Fibroblast of mammary gland (primary cell): ENCODE measurements around the gene PRDM16.

Experiments used
- DNase-seq: peaks from one replicate; pipeline ENCODE4 v3.0.0-alpha.2; 2010; ENCODE audit warnings: low read depth
- H3K4me3 ChIP-seq: 2 replicates; pipeline ENCODE4 v1.5.1; 2011; ENCODE audit warnings: low read depth, mild to moderate bottlenecking, low read length, moderate library complexity; ENCODE audit not compliant: control insufficient read depth
- CTCF ChIP-seq: conservative IDR thresholded peaks from 2 replicates; pipeline ENCODE4 v1.5.1; 2011; ENCODE audit warnings: low read depth, low read length, inconsistent platforms; ENCODE audit not compliant: control insufficient read depth, insufficient read depth

Gene PRDM16

DNA sequence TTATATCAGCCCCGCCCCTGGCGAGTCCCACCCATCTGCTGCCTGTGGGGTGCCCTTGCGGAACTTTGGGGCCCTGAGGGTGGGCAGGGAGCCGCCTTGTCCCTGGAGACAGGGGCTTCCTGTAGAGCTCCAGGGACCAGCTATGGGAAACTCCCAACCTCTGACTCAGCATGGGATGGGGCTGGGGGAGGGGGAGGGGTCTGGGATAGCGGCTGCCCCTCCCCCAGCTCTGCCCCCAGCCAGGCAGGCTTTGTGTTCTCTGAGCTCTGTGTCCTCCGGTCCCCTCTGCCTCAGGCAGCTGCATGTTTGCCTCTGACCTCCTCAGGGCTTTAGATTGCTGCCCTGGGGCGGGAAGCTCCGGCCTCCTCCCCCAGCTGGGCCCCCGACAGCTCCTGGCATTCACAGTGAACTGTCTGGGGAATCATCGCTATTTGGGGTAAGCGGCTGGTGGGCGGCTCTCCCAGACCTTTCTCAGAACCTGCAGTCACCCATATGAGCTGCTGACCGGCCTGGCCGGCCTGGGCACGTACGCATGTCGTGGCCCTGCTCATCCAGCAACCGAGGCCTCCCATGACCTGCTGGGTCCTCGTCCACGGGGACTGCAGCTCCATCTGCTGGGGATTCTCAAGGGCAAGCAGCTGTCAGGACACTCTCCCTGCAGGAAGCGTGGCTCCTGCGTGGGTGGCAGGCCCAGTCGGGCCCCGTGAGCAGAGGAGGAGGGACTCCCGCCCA is 402.5 kb downstream of the PRDM16 start:
- no peak overlapping the region for H3K4me3 ChIP-seq
- peak; percentile 22 for TF ChIP-seq CTCF
- DNase-seq: peak; percentile 57

- DNase-seq: no peak
- TF ChIP-seq CTCF: no peak
Measured at GRCh38 chr1:3472088-3472850, 403.3 kb downstream of the PRDM16 start.

GRCh38 chr1:3472906-3473305 is 403.9 kb downstream of the PRDM16 start:
- no peak overlapping the region for H3K4me3 ChIP-seq
- TF ChIP-seq CTCF: no peak
- no peak for DNase-seq

More at GRCh38 chr1:3472088-3472850, 403.3 kb downstream of the PRDM16 start:
- H3K4me3 ChIP-seq: no peak overlapping the region

GRCh38 chr1:3473381-3473844 is 404.4 kb downstream of the PRDM16 start:
- peak; percentile 90 for DNase-seq
- H3K4me3 ChIP-seq: no peak overlapping the region
- TF ChIP-seq CTCF: no peak

DNA sequence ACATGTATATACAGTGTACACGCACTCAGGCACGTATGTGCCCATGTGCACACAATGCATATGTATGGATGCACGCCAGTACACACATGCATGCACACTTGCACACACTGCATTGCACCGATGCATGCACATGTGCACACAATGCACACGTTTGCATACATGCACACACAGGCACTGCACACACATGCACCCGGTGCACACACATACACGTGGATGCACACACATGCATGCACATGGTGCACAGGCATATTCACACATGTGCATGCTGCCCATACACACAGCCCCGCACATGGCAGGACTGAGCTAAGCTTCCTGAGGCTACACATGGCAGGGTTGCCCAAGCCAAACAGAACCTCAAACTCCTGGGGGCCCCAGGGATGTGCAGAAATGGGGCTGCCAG is 405.0 kb downstream of the PRDM16 start:
- no peak for DNase-seq
- TF ChIP-seq CTCF: no peak
- no peak overlapping the region for H3K4me3 ChIP-seq

GRCh38 chr1:3474421-3474820 is 405.4 kb downstream of the PRDM16 start:
- no peak overlapping the region for H3K4me3 ChIP-seq
- no peak for TF ChIP-seq CTCF
- DNase-seq: no peak
